Activated CD4-positive, CD25-positive, alpha-beta regulatory T cell treated with anti-CD3 and anti-CD28 coated beads, Interleukin-2, amount 50 U/mL, for 16 hours (primary cell): ENCODE measurements around the gene SMIM24.
"Not testable (repeated sequence)": the region's sequence is repeated elsewhere in the genome, so short reads cannot be mapped to it uniquely, and the experiment has no call there.

Experiments
- DNase-seq: peaks from one replicate; pipeline ENCODE4 v3.0.0-alpha.2; 2020; ENCODE audit warnings: low read depth, low spot score

Gene SMIM24

GRCh38 chr19:3455960-3456601 lies 24.2 kb downstream of the SMIM24 start:
- no peak for DNase-seq

DNA sequence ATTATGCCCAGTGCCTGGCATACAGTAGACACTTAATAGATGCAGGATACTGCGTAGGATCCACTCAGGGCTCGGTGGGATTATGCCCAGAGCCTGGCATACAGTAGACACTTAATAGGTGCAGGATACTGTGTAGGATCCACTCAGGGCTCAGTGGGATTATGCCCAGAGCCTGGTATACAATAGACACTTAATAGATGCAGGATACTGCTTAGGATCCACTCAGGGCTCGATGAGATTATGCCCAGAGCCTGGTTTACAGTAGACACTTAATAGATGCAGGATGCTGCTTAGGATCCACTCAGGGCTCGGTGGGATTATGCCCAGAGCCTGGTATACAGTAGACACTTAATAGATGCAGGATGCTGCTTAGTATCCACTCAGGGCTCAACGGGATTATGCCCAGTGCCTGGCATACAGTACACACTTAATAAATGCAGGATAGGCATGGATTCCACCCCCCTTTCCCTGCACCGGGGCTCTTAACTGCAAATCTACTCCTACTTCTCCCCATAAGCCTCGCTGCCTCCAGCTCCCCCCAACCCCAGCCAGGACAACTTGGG lies 24.9 kb downstream of the SMIM24 start:
- no peak for DNase-seq

- DNase-seq: no peak
Measured at GRCh38 chr19:3454656-3455392, 25.5 kb downstream of the SMIM24 start.

DNA sequence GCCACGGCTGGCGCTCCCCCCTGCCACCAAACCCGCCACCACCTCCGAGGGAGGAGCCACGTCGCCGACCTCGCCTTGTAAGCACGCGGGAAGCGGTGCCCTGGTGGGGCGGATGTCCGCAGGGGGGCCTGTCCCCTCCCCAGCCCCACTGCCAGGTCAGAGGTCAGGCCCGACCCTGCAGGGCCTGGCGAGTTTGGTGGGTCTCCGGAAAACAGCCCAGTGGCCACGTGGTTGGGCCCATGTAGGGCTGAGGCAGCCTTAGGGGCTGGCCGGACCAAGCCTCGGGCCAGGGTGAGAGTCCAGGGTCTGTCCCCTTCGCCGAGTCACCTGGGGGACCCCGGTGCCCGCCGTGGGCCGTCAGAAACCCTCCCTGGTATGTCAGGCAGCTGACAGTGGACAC lies 26.5 kb downstream of the SMIM24 start:
- DNase-seq: no peak

GRCh38 chr19:3452942-3453214 lies 27.4 kb downstream of the SMIM24 start:
- DNase-seq: not testable (repeated sequence)

GRCh38 chr19:3452171-3452941 lies 28.0 kb downstream of the SMIM24 start:
- DNase-seq: no peak

GRCh38 chr19:3451451-3451866 lies 28.9 kb downstream of the SMIM24 start:
- DNase-seq: no peak

DNA sequence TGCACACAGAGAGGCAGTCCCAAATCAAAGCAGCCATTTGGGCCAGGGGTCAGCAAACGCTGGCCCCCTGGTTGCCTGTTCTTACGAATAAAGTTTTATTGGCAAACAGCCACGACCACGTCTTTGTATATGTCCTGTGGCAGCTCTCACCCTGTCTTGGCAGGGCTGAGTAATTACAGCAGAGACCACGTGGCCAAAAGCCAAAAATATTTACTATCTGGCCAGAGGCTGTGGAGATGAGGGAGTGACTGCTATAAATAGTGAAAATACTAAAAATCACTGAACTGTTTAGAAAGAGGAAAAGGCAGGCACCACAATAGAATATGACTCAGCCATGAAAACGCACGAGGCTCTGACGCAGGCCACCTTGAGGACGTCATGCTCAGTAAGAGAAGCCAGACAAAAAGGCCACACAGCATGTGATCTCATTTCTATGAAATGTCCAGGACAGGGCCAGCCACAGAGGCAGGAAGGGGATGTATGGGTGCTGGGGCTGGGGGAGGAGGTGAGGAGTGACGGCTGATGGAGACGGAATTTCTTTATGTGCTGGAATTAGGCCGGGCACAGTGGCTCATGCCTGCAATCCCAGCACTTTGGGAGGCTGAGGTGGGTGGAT lies 29.4 kb downstream of the SMIM24 start:
- no peak for DNase-seq

DNA sequence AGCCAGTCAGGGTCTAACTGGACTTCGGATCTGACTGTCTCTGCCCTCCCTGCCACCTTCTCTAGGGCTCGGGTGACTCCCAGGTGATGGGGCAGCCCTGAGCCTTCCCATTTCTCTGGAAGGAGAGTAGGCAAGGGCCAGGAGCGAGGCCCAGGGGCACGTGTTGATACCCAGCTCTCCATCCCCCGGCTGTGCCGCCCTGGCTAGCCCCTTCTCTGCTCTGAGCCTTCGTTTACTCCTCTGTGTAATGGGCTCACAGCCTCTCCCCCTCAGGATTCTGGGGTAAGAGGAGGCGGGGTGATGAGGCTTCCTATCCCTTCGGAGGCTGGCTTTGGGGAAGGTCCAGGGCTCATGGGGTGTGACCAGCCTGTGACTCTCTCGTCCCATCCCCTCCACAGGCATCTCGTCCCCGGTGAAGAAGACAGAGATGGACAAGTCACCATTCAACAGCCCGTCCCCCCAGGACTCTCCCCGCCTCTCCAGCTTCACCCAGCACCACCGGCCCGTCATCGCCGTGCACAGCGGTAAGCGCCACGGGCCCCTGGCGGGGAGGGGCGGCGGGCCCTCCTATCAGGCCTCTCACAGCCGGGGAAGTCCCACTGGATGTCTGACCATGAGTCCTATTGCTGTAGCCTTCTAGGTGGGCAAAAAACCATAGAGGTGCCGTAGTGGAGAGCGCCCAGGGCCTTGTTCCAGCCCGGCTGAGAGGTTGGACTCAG lies 31.6 kb downstream of the SMIM24 start:
- no peak for DNase-seq

- not testable (repeated sequence) for DNase-seq
Measured at GRCh38 chr19:3446657-3447056, 33.7 kb downstream of the SMIM24 start.

DNA sequence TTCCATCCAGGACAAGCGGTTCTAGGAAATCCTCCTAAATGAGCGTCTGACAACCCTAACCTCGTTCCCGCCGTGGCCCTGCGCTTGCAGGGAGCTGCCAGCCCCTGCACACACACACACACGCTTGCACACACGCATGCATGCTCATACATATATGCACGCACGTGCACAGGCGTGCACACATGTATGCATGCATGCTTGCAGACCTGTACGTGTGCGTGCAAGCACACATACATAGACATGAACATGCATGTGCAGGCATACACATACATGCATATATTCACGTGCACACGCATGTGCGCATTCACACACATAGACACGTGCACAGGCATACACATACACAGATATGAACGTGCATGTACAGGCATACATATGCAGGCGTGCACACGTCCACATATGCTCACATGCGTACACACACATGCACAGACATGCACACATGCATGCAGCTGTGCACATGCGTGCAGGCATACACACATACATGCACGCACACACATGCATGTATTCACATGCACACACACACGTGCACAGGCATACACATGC lies 35.6 kb downstream of the SMIM24 start:
- DNase-seq: no peak

DNA sequence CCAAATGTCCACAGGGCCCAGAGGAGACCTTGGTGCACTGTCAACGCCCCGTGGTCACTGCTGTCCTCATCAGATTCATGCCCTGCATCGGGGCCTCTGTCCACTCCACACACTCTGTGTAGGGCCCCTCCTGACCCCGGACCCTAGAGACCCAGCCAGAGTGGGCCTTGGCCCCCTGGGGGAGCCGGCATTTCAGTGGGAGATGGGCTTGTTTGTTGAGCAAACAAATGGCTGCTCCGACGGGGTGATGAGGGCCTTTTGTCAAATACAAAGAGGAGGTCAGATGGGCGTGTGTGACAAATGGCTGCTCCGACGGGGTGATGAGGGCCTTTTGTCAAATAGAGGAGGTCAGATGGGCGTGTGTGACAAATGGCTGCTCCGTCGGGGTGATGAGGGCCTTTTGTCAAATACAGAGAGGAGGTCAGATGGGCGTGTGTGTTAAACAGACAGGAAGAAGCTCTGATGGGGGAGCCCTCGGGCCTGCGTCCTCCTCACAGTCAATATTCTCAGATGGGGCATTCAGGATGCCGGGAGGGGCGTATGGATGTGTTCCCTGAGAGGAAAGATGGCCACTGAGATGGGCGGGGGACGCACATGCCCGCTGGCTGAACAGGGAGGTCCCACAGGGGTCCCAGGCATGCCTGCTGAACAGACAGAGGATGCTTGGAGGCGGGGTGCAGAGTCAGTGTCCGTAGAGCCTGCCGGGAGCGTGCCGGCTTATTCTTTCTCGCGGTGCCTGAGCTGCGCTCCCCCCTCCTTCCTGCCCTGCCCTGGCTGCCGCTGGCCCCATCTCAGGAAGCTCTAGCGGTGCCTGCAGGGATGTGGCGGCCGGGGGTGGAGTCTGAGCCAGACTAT lies 36.3 kb downstream of the SMIM24 start:
- DNase-seq: no peak

GRCh38 chr19:3442487-3443071 lies 37.7 kb downstream of the SMIM24 start:
- DNase-seq: no peak

DNA sequence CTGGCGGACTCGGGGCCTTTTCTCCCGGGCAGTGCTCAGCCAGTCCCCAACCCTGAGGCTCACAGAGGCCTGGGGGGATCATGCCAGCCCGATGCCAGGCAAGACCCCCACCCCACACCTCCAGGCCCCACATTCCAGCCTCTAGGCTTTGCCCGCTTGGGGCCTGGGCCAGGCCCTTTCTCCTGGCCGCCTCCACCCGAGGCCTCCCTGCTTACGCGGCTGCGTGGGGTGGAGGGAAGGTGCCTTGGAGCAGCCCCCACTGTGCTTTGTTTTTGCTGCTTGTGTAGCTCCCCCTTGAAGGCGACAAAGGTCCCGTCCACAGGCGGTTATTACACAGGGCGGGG lies 38.4 kb downstream of the SMIM24 start:
- DNase-seq: no peak

DNA sequence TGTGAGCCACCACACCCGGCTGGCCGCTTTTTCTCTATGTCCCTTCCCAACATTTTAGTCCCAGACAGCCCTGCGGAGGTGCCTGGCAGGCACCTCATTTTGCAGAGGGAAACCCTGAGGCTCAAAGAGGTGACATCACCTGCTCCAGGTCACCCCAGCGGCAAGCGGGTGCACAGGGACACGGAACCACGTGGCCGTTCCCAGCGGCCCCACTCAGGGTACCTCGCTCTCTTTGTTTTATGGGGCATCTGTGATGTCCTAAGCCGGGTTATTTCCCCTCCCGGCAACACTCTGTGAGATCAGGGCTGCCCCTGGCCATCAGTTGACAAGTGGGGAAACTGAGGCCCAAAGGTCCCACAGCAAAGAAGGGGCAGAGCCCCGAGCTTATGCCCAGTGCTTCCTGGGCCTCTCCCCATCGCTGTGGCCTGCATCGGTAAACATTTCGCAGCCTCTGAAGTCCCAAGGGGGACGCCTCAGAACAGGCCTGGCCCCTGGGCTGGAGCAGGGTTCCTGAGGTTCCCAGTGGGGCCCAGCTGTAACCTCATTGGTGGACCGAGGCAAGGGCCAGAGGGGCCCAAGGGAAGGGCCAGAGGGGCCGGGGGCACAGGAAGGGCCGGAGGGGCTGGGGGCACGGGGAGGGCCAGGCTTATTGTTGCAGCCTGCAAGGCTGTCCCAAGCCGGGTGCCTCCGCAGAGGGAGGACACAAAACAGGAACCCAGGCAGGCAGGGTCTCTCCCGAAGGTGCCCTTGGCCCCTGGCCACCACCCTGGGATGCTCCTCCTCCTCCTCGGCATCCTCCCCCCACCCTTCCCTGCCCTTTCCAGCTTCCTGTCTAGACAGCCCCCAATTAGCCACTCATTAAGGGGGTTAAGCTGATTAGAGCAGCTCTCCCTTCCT lies 39.0 kb downstream of the SMIM24 start:
- no peak for DNase-seq

GRCh38 chr19:3440082-3440481 lies 40.2 kb downstream of the SMIM24 start:
- DNase-seq: no peak

- peak; percentile 89 for DNase-seq
Measured at GRCh38 chr19:3434630-3435553, 45.4 kb downstream of the SMIM24 start.
